Measurements from ENCODE around the gene LY6G6C. TPM values are rescaled to one million over a fixed set of nuclear protein-coding genes. Genes with fewer than 3 reads are reported as not detected.
A peak's percentile ranks its signal among the peaks of the same experiment; 100 is the strongest.

LY6G6C gene
- total and polyA plus RNA-seq, 11 donors, result 0.27 TPM; not detected in 10

GRCh38 chr6:31729979-31730630 is 8.6 kb upstream of the LY6G6C start:
- Histone ChIP-seq H3K9me3 (no peaks in the 10 kb centered on the region), H3K27me3 (no peaks in the 10 kb centered on the region), H3K4me1 (peaks cover 5 to 87% (median 36%) of the 10 kb centered on the region in 12 donors), H3K27ac (peak overlapping the region; percentile 70 to 99 (median 97)), H3K36me3 (peaks cover 3 to 77% (median 61%) of the 10 kb centered on the region in 9 donors), H3K4me3 (peak overlapping the region; percentile 52 to 95 (median 76))
- peak; percentile 12 to 75 for TF ChIP-seq POLR2A (IDR thresholded peaks at IDR 0.05)
- TF ChIP-seq, protein P1, sequence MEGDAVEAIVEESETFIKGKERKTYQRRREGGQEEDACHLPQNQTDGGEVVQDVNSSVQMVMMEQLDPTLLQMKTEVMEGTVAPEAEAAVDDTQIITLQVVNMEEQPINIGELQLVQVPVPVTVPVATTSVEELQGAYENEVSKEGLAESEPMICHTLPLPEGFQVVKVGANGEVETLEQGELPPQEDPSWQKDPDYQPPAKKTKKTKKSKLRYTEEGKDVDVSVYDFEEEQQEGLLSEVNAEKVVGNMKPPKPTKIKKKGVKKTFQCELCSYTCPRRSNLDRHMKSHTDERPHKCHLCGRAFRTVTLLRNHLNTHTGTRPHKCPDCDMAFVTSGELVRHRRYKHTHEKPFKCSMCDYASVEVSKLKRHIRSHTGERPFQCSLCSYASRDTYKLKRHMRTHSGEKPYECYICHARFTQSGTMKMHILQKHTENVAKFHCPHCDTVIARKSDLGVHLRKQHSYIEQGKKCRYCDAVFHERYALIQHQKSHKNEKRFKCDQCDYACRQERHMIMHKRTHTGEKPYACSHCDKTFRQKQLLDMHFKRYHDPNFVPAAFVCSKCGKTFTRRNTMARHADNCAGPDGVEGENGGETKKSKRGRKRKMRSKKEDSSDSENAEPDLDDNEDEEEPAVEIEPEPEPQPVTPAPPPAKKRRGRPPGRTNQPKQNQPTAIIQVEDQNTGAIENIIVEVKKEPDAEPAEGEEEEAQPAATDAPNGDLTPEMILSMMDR (IDR thresholded peaks at IDR 0.05), result peak in 1 of 12 donors; percentile 6
- WGBS, 4 donors, result 2 to 4% (median 2%) methylated on average over 39 to 46 of the region's 46 CpGs
- intact Hi-C loops (cut with DNase I), result loop anchor here in 8 of 10 donors (2.0 to 10.0 kb wide), 10 partner anchors 27 to 105 kb away; partner anchors contain the start of genes LY6G5C (in 3 of the 8), ABHD16A (in 2 of the 8), HSPA1B (in 1 of the 8) and SAPCD1 (in 1 of the 8)
- DNase-seq (peak; percentile 90 to 95 (median 94)), ATAC-seq (peak; percentile 82 to 87 (median 84))

- peak; percentile 93 to 95 (median 93) for DNase-seq
- Histone ChIP-seq H3K4me1 (peaks cover 4 to 85% (median 33%) of the 10 kb centered on the region in 12 donors), H3K27ac (peak overlapping the region; percentile 70 to 99 (median 97)), H3K4me3 (peak overlapping the region; percentile 52 to 95 (median 76)), H3K27me3 (no peaks in the 10 kb centered on the region), H3K9me3 (no peaks in the 10 kb centered on the region), H3K36me3 (peaks cover 3 to 76% (median 61%) of the 10 kb centered on the region in 9 donors)
- intact Hi-C loops (cut with DNase I), result loop anchor here in 7 of 10 donors (2.0 to 5.0 kb wide), 5 partner anchors 27 to 103 kb away; partner anchors contain the start of genes LY6G5C (in 3 of the 7), ABHD16A (in 2 of the 7) and SAPCD1 (in 1 of the 7)
- 0 to 1% (median 1%) methylated on average over 28 to 29 of the region's 29 CpGs for WGBS, 4 donors
- TF ChIP-seq POLR2A (IDR thresholded peaks at IDR 0.05), result peak in 1 of 2 donors; percentile 57
- TF ChIP-seq, protein P1 (IDR thresholded peaks at IDR 0.05), result peak in 7 of 12 donors; percentile 36 to 76 (median 54)
- peak; percentile 89 to 91 (median 89) for ATAC-seq
Observed at GRCh38 chr6:31729515-31729978, 8.0 kb upstream of the LY6G6C start.

DNA sequence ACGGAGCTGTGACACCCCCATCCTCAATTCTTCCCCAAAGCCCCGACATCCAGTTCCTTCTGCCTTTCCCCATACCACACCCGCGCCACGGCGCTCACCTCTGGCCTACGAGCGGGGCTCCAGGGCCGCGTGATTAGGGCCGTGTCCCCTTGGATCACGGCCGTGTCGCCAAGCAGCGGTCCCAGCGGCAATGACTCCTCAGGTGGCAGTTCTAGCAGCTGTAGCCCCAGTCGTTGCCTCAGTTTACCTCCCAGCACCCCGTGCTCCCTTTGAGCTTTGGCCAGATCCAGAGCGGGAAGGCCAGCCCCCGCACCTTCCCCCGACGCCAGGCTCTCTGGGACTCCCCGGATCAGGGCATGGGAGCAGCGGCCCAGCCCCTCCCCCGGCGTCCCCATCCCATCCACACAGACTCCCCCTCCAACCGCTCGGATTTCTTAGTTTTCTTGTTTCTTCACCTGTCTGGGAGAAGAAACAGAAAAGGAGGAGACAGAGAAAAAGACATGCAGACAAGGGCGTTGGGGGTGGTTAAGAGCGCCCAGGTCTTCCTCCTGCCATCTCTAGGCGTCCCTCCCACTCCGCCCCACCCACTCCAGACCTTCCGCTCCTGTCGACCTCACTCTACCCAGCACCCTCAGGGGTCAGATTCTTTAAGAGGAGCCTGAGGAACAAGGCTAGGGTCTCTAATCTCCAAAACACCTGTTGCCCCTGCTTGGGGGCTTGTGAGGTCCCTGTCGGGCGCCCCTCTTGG is 7.4 kb upstream of the LY6G6C start, which contains the start of gene DDAH2:
Gene DDAH2, minus strand, starts transcription at position 533 of the 748 bp plus-strand sequence. Its CDS starts 138 bp downstream, at position 395.
- H3K36me3 ChIP-seq, result peaks cover 3 to 70% (median 57%) of the 10 kb centered on the region in 9 donors
- peak within 1 kb of the TSS; percentile 52 to 95 (median 76) for H3K4me3 ChIP-seq
- WGBS, 4 donors, result 14 to 20% (median 17%) methylated on average over 35 to 36 of the region's 36 CpGs
- TF ChIP-seq, protein P1 (IDR thresholded peaks at IDR 0.05), result peak in 5 of 12 donors; percentile 60 to 81 (median 65)
- no peak for TF ChIP-seq POLR2A (IDR thresholded peaks at IDR 0.05)
- DNase-seq (peak in 2 of 5 donors; percentile 44 to 49), ATAC-seq (peak; percentile 26 to 47 (median 44))
- H3K9me3 ChIP-seq, result no peaks in the 10 kb centered on the region
- H3K27me3 ChIP-seq, result no peaks in the 10 kb centered on the region
- intact Hi-C loops (cut with DNase I), result loop anchor here in 7 of 10 donors (2.0 to 5.0 kb wide), 5 partner anchors 26 to 103 kb away; partner anchors contain the start of genes LY6G5C (in 3 of the 7), ABHD16A (in 2 of the 7) and SAPCD1 (in 1 of the 7)
- H3K4me1 ChIP-seq, result peaks cover 0 to 78% (median 27%) of the 10 kb centered on the region in 12 donors
- peak within 1 kb of the TSS; percentile 70 to 99 (median 97) for H3K27ac ChIP-seq
